SIG-M5 treated with dmso at 0.1 percent for 504 hours (cell line): ENCODE data around the gene STRA8.

Experiments
- DNase-seq: peaks from one replicate; lab custom pipeline; 2025; ENCODE audit not compliant: unreplicated experiment; lab: John Stamatoyannopoulos, UW

Gene STRA8

DNA sequence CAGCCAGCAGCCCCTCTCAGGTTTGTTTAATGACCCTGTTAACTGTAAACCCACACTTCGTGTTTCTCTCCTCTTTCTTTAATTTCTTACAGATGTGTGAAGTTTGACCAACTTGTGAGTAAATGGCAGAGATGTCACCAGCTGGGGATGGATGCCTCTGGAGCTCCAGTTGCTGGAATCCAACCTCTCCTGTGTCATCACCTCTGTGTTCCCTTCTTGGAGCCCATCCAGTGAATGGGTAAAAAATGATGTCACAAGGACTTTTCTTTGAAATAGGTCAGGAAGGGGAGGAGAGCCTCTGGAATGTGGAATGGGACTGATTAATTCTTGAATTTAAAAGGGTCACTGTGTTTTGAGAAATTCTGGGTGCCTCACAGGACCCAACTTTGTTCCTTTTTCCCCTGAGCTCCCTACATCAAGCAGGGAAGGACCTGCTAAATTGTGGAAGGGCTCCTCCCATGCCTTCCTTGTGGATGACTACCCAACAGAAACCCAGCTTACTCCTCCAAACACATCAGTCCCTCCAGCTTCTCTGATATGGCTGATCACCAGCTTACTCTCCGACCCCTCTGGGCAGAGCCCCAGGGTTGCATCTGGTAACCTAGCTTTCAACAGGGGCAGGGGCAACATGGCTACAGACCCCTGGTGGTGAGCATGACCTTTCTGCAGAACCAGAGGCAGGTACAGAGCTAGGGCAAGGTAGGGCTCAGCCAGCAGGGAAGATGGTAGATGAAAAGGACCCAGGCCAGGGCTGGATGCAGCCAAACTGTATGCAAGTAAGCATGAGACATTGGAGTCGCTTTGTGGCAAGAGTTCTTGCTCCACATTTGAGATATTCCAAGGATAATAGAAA is 67.5 kb downstream of the STRA8 start:
- no peak for DNase-seq
